ENCODE measurements around the gene CHAT.

- TF ChIP-seq, protein P1, sequence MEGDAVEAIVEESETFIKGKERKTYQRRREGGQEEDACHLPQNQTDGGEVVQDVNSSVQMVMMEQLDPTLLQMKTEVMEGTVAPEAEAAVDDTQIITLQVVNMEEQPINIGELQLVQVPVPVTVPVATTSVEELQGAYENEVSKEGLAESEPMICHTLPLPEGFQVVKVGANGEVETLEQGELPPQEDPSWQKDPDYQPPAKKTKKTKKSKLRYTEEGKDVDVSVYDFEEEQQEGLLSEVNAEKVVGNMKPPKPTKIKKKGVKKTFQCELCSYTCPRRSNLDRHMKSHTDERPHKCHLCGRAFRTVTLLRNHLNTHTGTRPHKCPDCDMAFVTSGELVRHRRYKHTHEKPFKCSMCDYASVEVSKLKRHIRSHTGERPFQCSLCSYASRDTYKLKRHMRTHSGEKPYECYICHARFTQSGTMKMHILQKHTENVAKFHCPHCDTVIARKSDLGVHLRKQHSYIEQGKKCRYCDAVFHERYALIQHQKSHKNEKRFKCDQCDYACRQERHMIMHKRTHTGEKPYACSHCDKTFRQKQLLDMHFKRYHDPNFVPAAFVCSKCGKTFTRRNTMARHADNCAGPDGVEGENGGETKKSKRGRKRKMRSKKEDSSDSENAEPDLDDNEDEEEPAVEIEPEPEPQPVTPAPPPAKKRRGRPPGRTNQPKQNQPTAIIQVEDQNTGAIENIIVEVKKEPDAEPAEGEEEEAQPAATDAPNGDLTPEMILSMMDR (IDR thresholded peaks at IDR 0.05), result no peak
- no peak for TF ChIP-seq POLR2A (IDR thresholded peaks at IDR 0.05)
Observed at GRCh38 chr10:49616421-49617101, 2.7 kb downstream of the CHAT start.
